NCI-H82 (cell line): ENCODE results near the gene CAPRIN1.
"Not testable (repeated sequence)": the region's sequence is repeated elsewhere in the genome, so short reads cannot be mapped to it uniquely, and the experiment has no call there.

Source experiments
- DNase-seq: peaks from one replicate; lab custom pipeline; 2025; lab: John Stamatoyannopoulos, UW

CAPRIN1 gene

GRCh38 chr11:34091825-34092224, 40.3 kb downstream of the CAPRIN1 start:
- DNase-seq = no peak

- DNase-seq = not testable (repeated sequence)
Measured at GRCh38 chr11:34094900-34095299, 43.4 kb downstream of the CAPRIN1 start.

GRCh38 chr11:34098813-34099212, 47.3 kb downstream of the CAPRIN1 start:
- no peak for DNase-seq

GRCh38 chr11:34104680-34105078, 53.1 kb downstream of the CAPRIN1 start:
- DNase-seq = no peak

GRCh38 chr11:34105079-34105956, 53.8 kb downstream of the CAPRIN1 start, which contains the start of gene NAT10:
Gene NAT10 (plus strand): TSS chr11:34105629. CDS start chr11:34108226, 2,597 bp downstream.
- DNase-seq = peak; percentile 99

- peak; percentile 65 for DNase-seq
Measured at GRCh38 chr11:34105957-34106504, 54.5 kb downstream of the CAPRIN1 start.

- DNase-seq = no peak
Measured at GRCh38 chr11:34111722-34112270, 60.3 kb downstream of the CAPRIN1 start.

- no peak for DNase-seq
Measured at GRCh38 chr11:34114014-34114413, 62.5 kb downstream of the CAPRIN1 start.

GRCh38 chr11:34114471-34114870, 62.9 kb downstream of the CAPRIN1 start:
- DNase-seq = no peak

- DNase-seq = no peak
Measured at GRCh38 chr11:34120651-34121050, 69.1 kb downstream of the CAPRIN1 start.

GRCh38 chr11:34124885-34125668, 73.5 kb downstream of the CAPRIN1 start:
- no peak for DNase-seq

- no peak for DNase-seq
Measured at GRCh38 chr11:34126959-34127848, 75.7 kb downstream of the CAPRIN1 start.

- no peak for DNase-seq
Measured at GRCh38 chr11:34128824-34129223, 77.3 kb downstream of the CAPRIN1 start.

- no peak for DNase-seq
Measured at GRCh38 chr11:34132261-34132965, 80.9 kb downstream of the CAPRIN1 start.

- DNase-seq = no peak
Measured at GRCh38 chr11:34134765-34135164, 83.2 kb downstream of the CAPRIN1 start.

- no peak for DNase-seq
Measured at GRCh38 chr11:34135439-34135838, 83.9 kb downstream of the CAPRIN1 start.

- DNase-seq = no peak
Measured at GRCh38 chr11:34136420-34136819, 84.9 kb downstream of the CAPRIN1 start.

GRCh38 chr11:34139346-34139745, 87.8 kb downstream of the CAPRIN1 start:
- no peak for DNase-seq

- DNase-seq = no peak
Measured at GRCh38 chr11:34140149-34140548, 88.6 kb downstream of the CAPRIN1 start.

- DNase-seq = no peak
Measured at GRCh38 chr11:34143048-34143447, 91.5 kb downstream of the CAPRIN1 start.

- DNase-seq = no peak
Measured at GRCh38 chr11:34145073-34145472, 93.5 kb downstream of the CAPRIN1 start.
